Left ventricle myocardium inferior (tissue), 1 donor: Measurements from ENCODE around the gene ADCY4. TPM values are rescaled to one million over a fixed set of nuclear protein-coding genes. Genes with fewer than 3 reads are reported as not detected.
A peak's percentile ranks its signal among the peaks of the same experiment; 100 is the strongest.

ENCODE experiments used
- DNase-seq: peaks from one replicate; pipeline ENCODE4 v3.0.0-alpha.2; 2020
- H3K27ac ChIP-seq: fragments of 200-600 bp; replicated peaks from 2 replicates; pipeline ENCODE4 v1.8.0; 2021
- H3K27me3 ChIP-seq: fragments of 200-600 bp; 2 replicates; pipeline ENCODE4 v1.8.0; 2021; ENCODE audit warnings: low read depth
- H3K36me3 ChIP-seq: fragments of 200-600 bp; 2 replicates; pipeline ENCODE4 v1.8.0; 2021
- H3K4me1 ChIP-seq: fragments of 200-600 bp; 2 replicates; pipeline ENCODE4 v1.8.0; 2021
- H3K4me3 ChIP-seq: fragments of 200-600 bp; 2 replicates; pipeline ENCODE4 v1.8.0; 2021; ENCODE audit warnings: mild to moderate bottlenecking, moderate library complexity
- H3K9me3 ChIP-seq: fragments of 200-600 bp; replicated peaks from 2 replicates; pipeline ENCODE4 v1.8.0; 2021
- CTCF ChIP-seq: fragments of 200-600 bp; IDR thresholded peaks from 2 replicates; pipeline ENCODE4 v1.8.0; 2021; ENCODE audit warnings: antibody characterized with exemption, mild to moderate bottlenecking, borderline replicate concordance
- intact Hi-C: fragments of 100-400 bp; cut with micrococcal nuclease; formaldehyde crosslinking; loops from one replicate; pipeline ENCODE4 v1.11.0; 2022
- total RNA-seq: library from RNA; stranded (reverse); fragmentation: NEBNext Ultra II Directional; extraction: Animal tissue kit (Norgen Biotek cat#: 25700); gene quantifications from one replicate; pipeline ENCODE4 v1.2.1, GENCODE V29; 2021
- donor health status: DM: no; HTN: yes; CAD: no; lungs with severe emphysema.

Gene ADCY4
- total RNA-seq, 1 donor from 2014 or later = 26.6 TPM

GRCh38 chr14:24368562-24369252 is 33.8 kb upstream of the ADCY4 start:
- peaks cover 51% of the 10 kb centered on the region for H3K4me1 ChIP-seq

GRCh38 chr14:24368212-24368561 is 33.3 kb upstream of the ADCY4 start:
- Histone ChIP-seq H3K36me3 (peaks cover 4% of the 10 kb centered on the region), H3K27me3 (peaks cover 55% of the 10 kb centered on the region), H3K27ac (peak overlapping the region; percentile 93), H3K9me3 (no peaks in the 10 kb centered on the region), H3K4me3 (peak overlapping the region; percentile 70), H3K4me1 (peaks cover 51% of the 10 kb centered on the region)
- TF ChIP-seq CTCF = no peak
- DNase-seq = no peak
- intact Hi-C loops = loop anchor here (5.0 kb wide), 1 partner anchor 64 kb away; no protein-coding TSS in a partner anchor

More at GRCh38 chr14:24368562-24369252, 33.8 kb upstream of the ADCY4 start:
- no peaks in the 10 kb centered on the region for H3K9me3 ChIP-seq
- peak; percentile 52 for DNase-seq
- H3K27me3 ChIP-seq = peaks cover 51% of the 10 kb centered on the region
- intact Hi-C loops = loop anchor here (5.0 kb wide), 1 partner anchor 64 kb away; no protein-coding TSS in a partner anchor
- no peak for TF ChIP-seq CTCF
- peak overlapping the region; percentile 93 for H3K27ac ChIP-seq
- peak overlapping the region; percentile 70 for H3K4me3 ChIP-seq
- H3K36me3 ChIP-seq = peaks cover 9% of the 10 kb centered on the region

GRCh38 chr14:24367514-24368211 is 32.8 kb upstream of the ADCY4 start, which contains the start of gene NFATC4:
Gene NFATC4, plus strand, starts transcription at chr14:24368184. Its CDS starts 157 bp downstream, at chr14:24368341.
- peak within 1 kb of the TSS; percentile 93 for H3K27ac ChIP-seq
- peaks cover 55% of the 10 kb centered on the region for H3K27me3 ChIP-seq
- H3K36me3 ChIP-seq = no peaks in the 10 kb centered on the region
- H3K4me3 ChIP-seq = peak within 1 kb of the TSS; percentile 70
- intact Hi-C loops = loop anchor here (5.0 kb wide), 1 partner anchor 65 kb away; no protein-coding TSS in a partner anchor
- no peaks in the 10 kb centered on the region for H3K9me3 ChIP-seq
- DNase-seq = peak; percentile 75
- peaks cover 51% of the 10 kb centered on the region for H3K4me1 ChIP-seq
- TF ChIP-seq CTCF = no peak

- peaks cover 55% of the 10 kb centered on the region for H3K27me3 ChIP-seq
Observed at GRCh38 chr14:24366721-24367513, 32.0 kb upstream of the ADCY4 start.

More at GRCh38 chr14:24366721-24367513, 32.0 kb upstream of the ADCY4 start:
- Histone ChIP-seq H3K4me1 (peaks cover 44% of the 10 kb centered on the region), H3K36me3 (no peaks in the 10 kb centered on the region), H3K27ac (peak overlapping the region; percentile 93), H3K9me3 (no peaks in the 10 kb centered on the region), H3K4me3 (peak overlapping the region; percentile 70)
- intact Hi-C loops = loop anchor here (5.0 kb wide), 1 partner anchor 65 kb away; no protein-coding TSS in a partner anchor
- no peak for TF ChIP-seq CTCF
- DNase-seq = peak; percentile 90
